ENCODE results near the gene CPB2. TPM values are rescaled to one million over a fixed set of nuclear protein-coding genes. Genes with fewer than 3 reads are reported as not detected.

Gene CPB2
- total and polyA plus RNA-seq, 2 of the 8 experiments (the other 6 are each of a cell fraction or from before 2014, with no cell fraction given), result not detected

DNA sequence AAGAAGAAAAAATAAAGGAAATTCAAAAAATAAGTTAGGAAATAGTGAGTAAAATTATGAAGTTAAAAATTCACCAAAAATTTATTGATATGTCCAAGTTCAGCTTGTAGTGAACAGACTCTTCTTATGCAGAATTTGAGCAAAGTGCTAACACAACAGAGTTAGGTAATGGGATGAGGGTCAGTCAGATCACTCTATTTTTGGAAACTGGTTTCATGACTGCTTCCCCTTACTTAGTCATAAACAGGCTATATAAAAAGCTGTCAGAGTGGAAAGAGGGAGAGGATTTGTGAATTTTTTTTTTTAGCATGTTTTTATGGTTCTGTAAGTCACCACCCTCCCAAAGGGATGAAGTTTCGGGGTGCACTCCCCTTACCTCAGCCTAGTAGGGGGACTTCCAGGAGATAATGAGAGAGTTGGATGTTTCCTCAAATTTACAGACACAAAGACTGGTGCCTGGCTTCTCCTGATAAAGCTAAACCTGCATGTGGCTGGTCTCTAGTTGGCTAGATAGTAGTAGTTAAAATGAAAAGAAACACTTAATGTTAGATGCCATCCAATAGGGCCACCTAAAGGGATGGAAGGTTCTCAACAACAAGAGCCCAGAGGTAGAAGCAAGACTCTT, 4.5 kb downstream of the CPB2 start:
- H3K4ac ChIP-seq (replicated peaks; ENCODE audit: insufficient read length, low read depth, low read length), result no peak overlapping the region
- H2BK15ac ChIP-seq (ENCODE audit: low read length), result no peak overlapping the region
- H2AFZ ChIP-seq (ENCODE audit: low read length), result peak overlapping the region; percentile 91
- no peak overlapping the region for H2BK20ac ChIP-seq (ENCODE audit: low read length)
- no peak overlapping the region for H2BK12ac ChIP-seq (ENCODE audit: low read depth, low read length)
- H3K23me2 ChIP-seq (ENCODE audit: low read depth, low read length), result no peaks in the 10 kb centered on the region
- H3K18ac ChIP-seq (ENCODE audit: extremely low read depth, low read length), result no peak overlapping the region
- no peak overlapping the region for H3K56ac ChIP-seq (replicated peaks; ENCODE audit: insufficient read length, low read depth, low read length)
- H2AK5ac ChIP-seq (ENCODE audit: low read depth, low read length), result no peak overlapping the region
- WGBS, 2 experiments (ENCODE audit: extremely low coverage in 1 of 2, insufficient coverage in 1 of 2, insufficient read length in 1 of 2, insufficient replicate concordance in 2 of 2, low coverage in 1 of 2, low lambda C conversion rate in 2 of 2, missing lambda C conversion rate in 1 of 2), result 100% methylated on average over 1 of the region's 1 CpG; no CpG with 5 or more reads in 1 of the 2 experiments
- H3K79me1 ChIP-seq (ENCODE audit: low read depth, low read length), result no peaks in the 10 kb centered on the region
- H4K8ac ChIP-seq (ENCODE audit: extremely low read depth, insufficient read depth, low read length), result no peak overlapping the region
- CTCF ChIA-PET (ENCODE audit: partially characterized antibody), result interaction anchor here (1.2 kb wide), 1 partner anchor 18 kb away, joined by 4 read pairs; no protein-coding TSS in a partner anchor
- no peaks in the 10 kb centered on the region for H3K4me1 ChIP-seq (replicated peaks in 1 of 4; ENCODE audit: control insufficient read depth in 3 of 4, insufficient read depth in 4 of 4, low read length in 3 of 4)
- H4K91ac ChIP-seq (replicated peaks; ENCODE audit: insufficient read length, low read length), result no peak overlapping the region
- H2BK120ac ChIP-seq (replicated peaks; ENCODE audit: low read depth, low read length), result no peak overlapping the region
- no peak for FAIRE-seq
- H3K9ac ChIP-seq (replicated peaks in 1 of 4; ENCODE audit: extremely low read depth in 1 of 4, low read depth in 3 of 4, low read length in 3 of 4), result no peak overlapping the region
- H4K5ac ChIP-seq (ENCODE audit: insufficient read length, low read depth, low read length), result no peak overlapping the region
- no peak overlapping the region for H2BK5ac ChIP-seq (ENCODE audit: low read depth, low read length)
- H3K4me2 ChIP-seq (ENCODE audit: insufficient read depth in 1 of 2, low read depth in 2 of 2, low read length in 2 of 2), result no peak overlapping the region
- no peak overlapping the region for H3K23ac ChIP-seq (ENCODE audit: insufficient read length)
- POLR2A ChIA-PET (ENCODE audit: partially characterized antibody), result no interaction called here
- H3K36me3 ChIP-seq (ENCODE audit: control insufficient read depth in 2 of 4, insufficient read depth in 4 of 4, low read length in 3 of 4), result no peaks in the 10 kb centered on the region
- no peaks in the 10 kb centered on the region for H3K79me2 ChIP-seq (ENCODE audit: control insufficient read depth in 1 of 2, insufficient read depth in 2 of 2, low read length in 2 of 2)
- H3K9me3 ChIP-seq (ENCODE audit: insufficient read depth in 2 of 2, low read depth in 1 of 2, low read length in 1 of 2), result no peaks in the 10 kb centered on the region
- H3K27ac ChIP-seq (ENCODE audit: low read depth, low read length), result no peak overlapping the region
- H3K27me3 ChIP-seq (replicated peaks in 1 of 4; ENCODE audit: control insufficient read depth in 3 of 4, extremely low read depth in 1 of 4, insufficient read depth in 3 of 4, low read length in 3 of 4), result no peaks in the 10 kb centered on the region
- no peak for TF ChIP-seq SUZ12 (IDR thresholded peaks at IDR 0.05; ENCODE audit: low read length)
- no peak for TF ChIP-seq SP2 (IDR thresholded peaks at IDR 0.05; ENCODE audit: low read length)
- TF ChIP-seq, protein P1, sequence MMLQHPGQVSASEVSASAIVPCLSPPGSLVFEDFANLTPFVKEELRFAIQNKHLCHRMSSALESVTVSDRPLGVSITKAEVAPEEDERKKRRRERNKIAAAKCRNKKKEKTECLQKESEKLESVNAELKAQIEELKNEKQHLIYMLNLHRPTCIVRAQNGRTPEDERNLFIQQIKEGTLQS (IDR thresholded peaks at IDR 0.05; ENCODE audit: insufficient read depth, low read depth, low read length), result no peak
- no peak for TF ChIP-seq BRCA1 (IDR thresholded peaks at IDR 0.05; ENCODE audit: low read depth, low read length)
- no peak for TF ChIP-seq KDM1A (IDR thresholded peaks at IDR 0.05; ENCODE audit: borderline replicate concordance, low read length)
- TF ChIP-seq SP4 (IDR thresholded peaks at IDR 0.05; ENCODE audit: low read length), result no peak
- TF ChIP-seq CTBP2 (IDR thresholded peaks at IDR 0.05; ENCODE audit: borderline replicate concordance, insufficient read depth, insufficient read length, low read length), result no peak
- no peak for TF ChIP-seq CBX5 (IDR thresholded peaks at IDR 0.05; ENCODE audit: low read depth, low read length)
- no peak for TF ChIP-seq HDAC6 (IDR thresholded peaks at IDR 0.05; ENCODE audit: low read depth, low read length)
- no peak for TF ChIP-seq CTCF (IDR thresholded peaks at IDR 0.05; ENCODE audit: control extremely low read depth in 1 of 3, insufficient read depth in 1 of 3, low read depth in 1 of 3, low read length in 3 of 3)
- TF ChIP-seq GTF2F1 (IDR thresholded peaks at IDR 0.05; ENCODE audit: borderline replicate concordance, low read depth, low read length), result no peak
- no peak overlapping the region for H3K14ac ChIP-seq (ENCODE audit: insufficient read length)
- H4K20me1 ChIP-seq (replicated peaks in 1 of 2; ENCODE audit: control insufficient read depth in 1 of 2, insufficient read depth in 2 of 2, low read length in 2 of 2), result no peaks in the 10 kb centered on the region
- no peak for DNase-seq (ENCODE audit: low read depth in 1 of 2, low spot score in 2 of 2)
- no peak overlapping the region for H3K4me3 ChIP-seq (ENCODE audit: extremely low read depth in 1 of 4, insufficient read depth in 2 of 4, low read depth in 3 of 4, low read length in 4 of 4)

Data from H1 (cell line).